A549 treated with Hydrocortisone at 1 μM for 4 hours (cell line): ENCODE data around the gene ABCF2. TPM values are rescaled to one million over a fixed set of nuclear protein-coding genes. Genes with fewer than 3 reads are reported as not detected.

Experiments
- total RNA-seq: library from RNA; stranded (reverse); fragments of 200-300 nt; extraction: Qiagen RNA extraction; gene quantifications from 5 replicates; pipeline ENCODE4 v1.2.3, GENCODE V29; 2022

Gene ABCF2
- total RNA-seq = 59.6 to 71.5 TPM (median 61.7 TPM) in 5 replicates

GRCh38 chr7:151226875-151227782 is at the start of gene ABCF2:
Gene ABCF2, minus strand, starts transcription at chr7:151227205. Its CDS starts 747 bp downstream, at chr7:151226458.

DNA sequence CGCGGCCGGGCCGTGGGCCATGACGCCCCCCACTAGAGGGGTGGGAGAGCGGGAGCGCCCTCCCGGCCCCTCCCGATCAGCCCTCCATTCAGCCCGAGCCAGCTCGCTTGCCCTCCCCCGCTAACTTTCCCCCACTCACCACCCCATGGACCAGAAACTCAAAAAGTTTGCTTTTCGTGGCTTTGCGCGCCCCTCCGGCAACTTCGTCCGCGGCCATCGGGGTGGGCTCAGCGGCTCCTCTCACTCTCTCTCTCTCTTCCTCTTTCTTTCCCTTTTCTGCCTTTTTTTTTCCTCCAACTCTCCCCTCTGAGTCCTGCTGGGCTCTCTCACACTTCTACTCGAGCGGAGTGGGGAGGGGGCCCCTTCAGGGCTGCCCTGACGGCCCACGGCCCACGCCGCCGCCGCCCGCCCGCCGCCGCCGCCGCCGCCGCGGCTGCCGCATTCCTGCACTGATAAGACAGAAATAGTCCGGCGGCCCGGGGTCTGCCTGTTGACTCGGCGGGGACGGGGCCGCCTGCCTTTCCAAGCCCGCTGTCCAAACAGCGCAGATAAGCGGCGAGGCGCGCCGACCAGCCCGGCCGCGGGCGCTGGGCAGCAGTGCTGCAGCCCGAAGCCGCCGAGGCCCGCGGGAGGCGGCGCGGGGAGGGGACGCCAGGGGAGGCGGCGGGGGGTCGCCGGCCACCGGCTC is 21.5 kb upstream of the ABCF2 start, which contains the start of gene SMARCD3:
SMARCD3 (minus strand) TSS at position 349 of the 688 bp plus-strand sequence; CDS start at position 217, 132 bp downstream.

GRCh38 chr7:151232091-151232916 is 5.3 kb upstream of the ABCF2 start, which contains the start of gene CHPF2:
Gene CHPF2, plus strand, starts transcription at chr7:151232483. Its CDS starts 1,529 bp downstream, at chr7:151234012.

GRCh38 chr7:151210087-151210854 is 16.7 kb downstream of the ABCF2 start, which contains the start of gene H2BK1:
Gene H2BK1, minus strand, starts transcription at chr7:151210488. Its CDS starts 170 bp downstream, at chr7:151210318.

DNA sequence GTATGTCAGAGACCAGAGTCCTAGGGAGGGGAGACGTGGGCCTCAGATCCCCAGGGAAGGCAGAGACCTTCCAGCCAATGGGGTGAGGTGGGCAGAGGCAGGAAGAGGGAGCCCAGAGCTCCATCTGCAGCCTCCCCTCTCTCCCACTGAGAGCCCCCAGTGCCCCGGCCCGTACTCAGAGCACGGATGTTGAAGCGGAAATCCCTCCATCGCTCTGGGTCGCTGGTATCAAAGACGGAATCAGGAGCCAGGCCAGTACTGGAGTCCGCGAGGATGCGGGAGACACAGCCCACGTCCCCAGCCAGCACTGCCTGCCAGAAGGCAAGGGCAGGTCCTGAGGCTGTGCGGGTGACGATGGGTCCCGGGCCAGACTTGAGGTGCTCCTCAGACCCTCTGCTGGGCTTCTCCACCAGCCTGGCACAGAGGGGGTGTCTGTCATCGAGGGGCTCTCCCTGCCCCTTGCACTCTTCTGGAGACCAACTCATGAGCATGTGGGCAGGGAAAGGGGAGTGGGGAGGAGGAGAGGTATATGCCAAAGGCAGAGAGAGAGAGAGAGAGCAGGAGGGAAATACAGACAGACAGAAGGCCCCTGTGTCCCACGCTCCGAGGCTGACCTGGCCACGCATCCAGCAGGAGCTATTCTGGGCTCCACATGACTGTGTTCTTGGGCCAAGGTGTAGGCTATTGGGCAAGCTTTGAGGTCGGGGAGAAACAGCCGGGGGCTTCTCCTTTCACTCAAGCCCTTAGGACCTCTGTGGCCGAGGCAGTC is 40.2 kb downstream of the ABCF2 start, which contains the start of gene ASB10:
ASB10 (minus strand) TSS at position 611 of the 769 bp plus-strand sequence; CDS start at position 491, 120 bp downstream.

DNA sequence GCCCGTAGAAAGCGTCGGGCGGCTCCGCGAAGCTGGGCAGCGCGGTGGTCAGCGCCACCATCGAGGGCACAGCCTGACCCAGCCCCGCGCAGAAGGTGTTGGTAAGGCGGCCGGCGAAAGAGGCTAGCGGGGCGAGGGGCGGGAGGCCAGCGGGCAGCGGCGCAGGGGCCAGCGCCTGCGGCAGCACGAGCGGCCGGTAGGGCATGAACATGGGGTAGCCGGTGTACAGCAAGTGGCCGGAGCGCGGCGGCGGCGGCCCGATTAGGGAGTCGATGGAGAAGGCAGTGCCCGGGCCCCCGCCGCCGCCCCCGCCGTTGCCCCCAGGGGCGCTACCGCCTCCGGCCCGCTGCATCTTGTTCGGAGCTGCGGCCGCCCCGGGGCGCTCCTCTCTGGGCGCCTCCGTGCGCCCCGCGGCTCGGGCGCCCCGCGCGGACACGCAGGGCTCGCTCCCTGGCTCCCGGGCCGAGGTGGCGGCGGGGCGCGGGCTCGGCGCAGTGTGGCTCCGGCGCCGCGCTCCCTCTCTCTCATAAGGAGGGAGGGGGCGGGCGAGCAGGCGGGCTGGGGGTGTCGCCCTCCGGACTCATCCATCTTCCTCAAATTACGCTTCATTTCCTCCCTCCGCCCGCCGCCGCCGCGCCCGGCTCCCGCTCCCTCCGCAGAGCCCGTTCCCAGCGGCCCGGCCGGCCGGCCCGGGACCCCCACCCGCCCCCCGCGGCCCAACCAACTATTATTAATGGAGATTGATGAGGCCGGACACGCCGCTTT is 59.6 kb downstream of the ABCF2 start, which contains the start of gene GBX1:
GBX1 (minus strand) TSS at position 498 of the 765 bp plus-strand sequence; CDS start at position 352, 146 bp downstream.

Other genes starting within 250 kb of the ABCF2 start
- gene KCNH2, start 248.9 kb downstream of the ABCF2 start, total RNA-seq = 2.9 to 3.6 TPM (median 3.3 TPM) in 5 replicates
- 0.33 to 0.51 TPM (median 0.38 TPM) in 5 replicates for gene NOS3, start 236.2 kb downstream of the ABCF2 start, total RNA-seq
- gene ATG9B, start 202.7 kb downstream of the ABCF2 start, total RNA-seq = 0.34 to 1.1 TPM (median 0.70 TPM) in 5 replicates
- 40.2 to 49.4 TPM (median 46.1 TPM) in 5 replicates for gene ABCB8, start 198.8 kb downstream of the ABCF2 start, total RNA-seq
- gene ASIC3, start 178.7 kb downstream of the ABCF2 start, total RNA-seq = 6.0 to 10.8 TPM (median 9.5 TPM) in 5 replicates
- 29.7 to 32.8 TPM (median 32.5 TPM) in 5 replicates for gene CDK5, start 169.3 kb downstream of the ABCF2 start, total RNA-seq
- 201 to 272 TPM (median 246 TPM) in 5 replicates for gene SLC4A2, start 167.6 kb downstream of the ABCF2 start, total RNA-seq
- gene FASTK, start 146.4 kb downstream of the ABCF2 start, total RNA-seq = 58.8 to 75.1 TPM (median 73.7 TPM) in 5 replicates
- gene TMUB1, start 143.7 kb downstream of the ABCF2 start, total RNA-seq = 37.6 to 56.1 TPM (median 55.7 TPM) in 5 replicates
- 52.0 to 61.2 TPM (median 56.3 TPM) in 5 replicates for gene AGAP3, start 140.7 kb downstream of the ABCF2 start, total RNA-seq
- 0.10 to 0.17 TPM in 2 of 5 replicates, not detected in the others for gene GBX1, start 59.5 kb downstream of the ABCF2 start, total RNA-seq
- not detected in 5 replicates for gene ASB10, start 40.0 kb downstream of the ABCF2 start, total RNA-seq
- not detected in 5 replicates for gene H2BK1, start 16.7 kb downstream of the ABCF2 start, total RNA-seq
- gene CHPF2, start 5.3 kb upstream of the ABCF2 start, total RNA-seq = 41.0 to 46.4 TPM (median 43.4 TPM) in 5 replicates
- 8.3 to 9.9 TPM (median 9.7 TPM) in 5 replicates for gene SMARCD3, start 21.5 kb upstream of the ABCF2 start, total RNA-seq
- 32.1 to 45.4 TPM (median 36.0 TPM) in 5 replicates for gene NUB1, start 114.6 kb upstream of the ABCF2 start, total RNA-seq
- gene WDR86, start 182.8 kb upstream of the ABCF2 start, total RNA-seq = 0.11 to 0.23 TPM (median 0.16 TPM) in 5 replicates
- not detected in 5 replicates for gene CRYGN, start 212.9 kb upstream of the ABCF2 start, total RNA-seq